NOMO-1 (cell line): ENCODE measurements around the gene CRYM.
"Not testable (repeated sequence)": the region's sequence is repeated elsewhere in the genome, so short reads cannot be mapped to it uniquely, and the experiment has no call there.

Source experiments
- DNase-seq, 2 experiments: peaks; one replicate each; lab custom pipeline; 2025; ENCODE audit not compliant: unreplicated experiment in 2 of 2; lab: John Stamatoyannopoulos, UW

The CRYM gene

GRCh38 chr16:21281698-21282389 is 3.8 kb upstream of the CRYM start:
- DNase-seq, result no peak

GRCh38 chr16:21279501-21279900 is 1.4 kb upstream of the CRYM start:
- DNase-seq, result no peak

- DNase-seq, result no peak
Measured at GRCh38 chr16:21277045-21277926, 804 bp downstream of the CRYM start.

- no peak for DNase-seq
Measured at GRCh38 chr16:21276090-21276489, 2.0 kb downstream of the CRYM start.

- no peak for DNase-seq
Measured at GRCh38 chr16:21275529-21275928, 2.6 kb downstream of the CRYM start.

- no peak for DNase-seq
Measured at GRCh38 chr16:21274172-21274726, 3.8 kb downstream of the CRYM start.

GRCh38 chr16:21272763-21273162 is 5.3 kb downstream of the CRYM start:
- DNase-seq, result not testable (repeated sequence)

GRCh38 chr16:21272253-21272652 is 5.8 kb downstream of the CRYM start:
- DNase-seq, result no peak

GRCh38 chr16:21268236-21268635 is 9.9 kb downstream of the CRYM start:
- no peak for DNase-seq

GRCh38 chr16:21267298-21267697 is 10.8 kb downstream of the CRYM start:
- no peak for DNase-seq

- DNase-seq, result no peak
Measured at GRCh38 chr16:21265104-21265837, 12.8 kb downstream of the CRYM start.

GRCh38 chr16:21264571-21265036 is 13.5 kb downstream of the CRYM start:
- no peak for DNase-seq

- DNase-seq, result no peak
Measured at GRCh38 chr16:21263640-21264570, 14.2 kb downstream of the CRYM start.

- no peak for DNase-seq
Measured at GRCh38 chr16:21262779-21263639, 15.1 kb downstream of the CRYM start.

- DNase-seq, result no peak
Measured at GRCh38 chr16:21260870-21261791, 17.0 kb downstream of the CRYM start.

- DNase-seq, result no peak
Measured at GRCh38 chr16:21257284-21257683, 20.8 kb downstream of the CRYM start.

- no peak for DNase-seq
Measured at GRCh38 chr16:21256636-21257035, 21.5 kb downstream of the CRYM start.

- DNase-seq, result no peak
Measured at GRCh38 chr16:21253470-21253869, 24.6 kb downstream of the CRYM start.
